GM12864 (cell line): ENCODE data around the gene DPYSL5.

Source experiments
- DNase-seq: peaks from one replicate; pipeline ENCODE4 v3.0.0-alpha.2; 2011; ENCODE audit warnings: low read depth
- H3K4me3 ChIP-seq: 2 replicates; pipeline ENCODE4 v1.5.1; 2011; ENCODE audit warnings: mild to moderate bottlenecking, low read depth, low read length, control low read depth
- TF ChIP-seq, protein P1 (sequence below): IDR thresholded peaks from 2 replicates; pipeline ENCODE4 v1.5.1; 2011; ENCODE audit warnings: low read depth, mild to moderate bottlenecking, moderate library complexity, low read length, control low read depth, inconsistent platforms; ENCODE audit errors: missing control alignments

DPYSL5 gene

DNA sequence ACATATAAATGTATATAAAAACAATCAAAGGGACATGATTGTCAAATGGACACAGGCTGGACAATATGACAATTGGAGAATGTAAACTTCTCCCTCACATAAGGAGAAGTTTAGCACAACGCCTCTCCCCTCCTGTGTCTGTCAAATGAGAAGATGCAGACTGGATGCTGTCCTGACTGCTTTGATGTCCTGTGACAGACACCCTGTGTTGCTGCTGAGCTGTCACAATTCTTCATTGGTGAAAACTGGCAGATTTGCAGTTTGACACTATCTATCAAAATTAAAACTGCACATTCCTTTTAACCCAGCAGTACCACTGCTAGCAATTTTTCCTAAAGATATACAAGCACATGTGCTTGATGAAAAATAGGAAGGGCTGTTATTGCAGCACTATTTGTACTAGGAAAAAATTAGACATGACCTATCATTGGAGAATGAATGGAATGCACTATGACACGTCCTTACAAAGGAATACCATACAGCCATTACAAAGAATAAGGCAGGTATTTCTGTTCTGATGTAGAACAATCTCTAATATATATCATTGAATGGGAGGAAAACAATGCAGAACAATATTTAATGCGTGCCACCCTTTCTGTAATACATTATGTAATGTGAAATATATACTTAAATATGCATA, 12.4 kb downstream of the DPYSL5 start:
- H3K4me3 ChIP-seq = no peak overlapping the region
- DNase-seq = no peak
- TF ChIP-seq, protein P1, sequence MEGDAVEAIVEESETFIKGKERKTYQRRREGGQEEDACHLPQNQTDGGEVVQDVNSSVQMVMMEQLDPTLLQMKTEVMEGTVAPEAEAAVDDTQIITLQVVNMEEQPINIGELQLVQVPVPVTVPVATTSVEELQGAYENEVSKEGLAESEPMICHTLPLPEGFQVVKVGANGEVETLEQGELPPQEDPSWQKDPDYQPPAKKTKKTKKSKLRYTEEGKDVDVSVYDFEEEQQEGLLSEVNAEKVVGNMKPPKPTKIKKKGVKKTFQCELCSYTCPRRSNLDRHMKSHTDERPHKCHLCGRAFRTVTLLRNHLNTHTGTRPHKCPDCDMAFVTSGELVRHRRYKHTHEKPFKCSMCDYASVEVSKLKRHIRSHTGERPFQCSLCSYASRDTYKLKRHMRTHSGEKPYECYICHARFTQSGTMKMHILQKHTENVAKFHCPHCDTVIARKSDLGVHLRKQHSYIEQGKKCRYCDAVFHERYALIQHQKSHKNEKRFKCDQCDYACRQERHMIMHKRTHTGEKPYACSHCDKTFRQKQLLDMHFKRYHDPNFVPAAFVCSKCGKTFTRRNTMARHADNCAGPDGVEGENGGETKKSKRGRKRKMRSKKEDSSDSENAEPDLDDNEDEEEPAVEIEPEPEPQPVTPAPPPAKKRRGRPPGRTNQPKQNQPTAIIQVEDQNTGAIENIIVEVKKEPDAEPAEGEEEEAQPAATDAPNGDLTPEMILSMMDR = no peak

DNA sequence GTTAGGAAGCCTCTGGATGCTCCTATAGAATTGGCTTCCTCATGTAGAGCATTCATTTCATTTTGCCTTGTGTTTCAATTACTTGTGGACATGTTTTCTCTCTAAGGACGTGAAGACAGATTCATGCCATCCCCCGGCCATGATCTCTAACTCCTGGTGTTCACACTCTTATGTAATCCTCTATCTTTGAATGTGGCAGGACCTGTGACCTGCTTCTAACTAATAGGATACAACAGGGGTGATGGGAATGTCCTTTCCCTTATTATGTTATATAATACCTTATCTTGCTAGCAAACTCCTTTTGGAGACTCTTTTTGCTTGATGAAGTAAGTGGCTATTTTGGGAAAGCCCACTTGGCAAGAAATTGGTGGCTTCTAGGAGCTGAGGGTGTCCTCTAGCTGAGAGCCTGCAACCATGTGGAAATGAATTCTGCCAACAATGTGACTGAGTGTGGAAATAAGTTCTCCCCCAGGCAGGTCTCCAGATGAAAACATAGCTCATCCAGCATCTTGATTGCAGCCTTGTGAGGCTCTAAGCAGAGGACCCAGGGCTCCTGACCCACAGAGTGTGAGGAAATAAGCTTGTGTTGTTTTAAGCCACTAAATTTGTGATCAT, 13.8 kb downstream of the DPYSL5 start:
- H3K4me3 ChIP-seq = no peak overlapping the region
- DNase-seq = no peak
- TF ChIP-seq, protein P1 = no peak

DNA sequence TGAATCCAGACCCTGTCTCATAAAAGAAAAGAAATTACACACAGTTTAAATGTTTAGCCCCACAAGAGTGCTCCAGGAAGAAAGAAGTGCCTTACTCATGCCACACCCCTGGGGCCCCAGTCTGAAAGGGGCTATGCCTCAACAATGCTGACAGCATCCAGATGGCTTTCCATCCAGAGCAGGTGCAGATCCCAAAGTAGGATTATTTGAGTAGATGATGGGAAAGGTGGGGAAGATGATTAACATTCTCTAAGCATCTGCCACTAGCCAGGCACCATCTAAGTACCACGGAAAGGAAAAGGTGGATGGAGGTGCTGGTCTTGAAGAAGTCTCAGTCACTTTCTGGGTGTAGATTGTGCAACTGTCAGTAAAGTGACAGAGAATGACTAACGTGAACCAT, 16.3 kb downstream of the DPYSL5 start:
- TF ChIP-seq, protein P1 = no peak
- DNase-seq = no peak
- no peak overlapping the region for H3K4me3 ChIP-seq

DNA sequence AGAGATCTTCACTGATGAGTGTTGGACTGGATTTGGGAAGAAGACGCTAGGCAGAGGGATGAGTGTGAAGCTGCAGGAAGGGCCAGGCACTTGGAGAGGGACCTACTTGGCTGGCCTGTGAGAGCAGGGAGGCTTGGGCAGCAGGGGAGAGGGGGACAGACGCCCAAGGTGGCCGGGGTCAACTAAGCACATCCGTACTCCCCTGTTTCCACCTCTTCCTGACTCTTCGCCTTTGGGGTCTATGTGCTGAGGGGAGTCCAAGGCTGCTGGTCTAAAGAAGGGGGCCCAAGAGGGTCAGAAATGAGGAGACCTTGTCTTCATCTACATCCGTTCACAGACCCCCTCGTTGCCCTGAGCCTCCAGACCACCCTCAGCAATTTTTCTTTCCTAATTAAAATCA, 16.7 kb downstream of the DPYSL5 start:
- no peak for DNase-seq

DNA sequence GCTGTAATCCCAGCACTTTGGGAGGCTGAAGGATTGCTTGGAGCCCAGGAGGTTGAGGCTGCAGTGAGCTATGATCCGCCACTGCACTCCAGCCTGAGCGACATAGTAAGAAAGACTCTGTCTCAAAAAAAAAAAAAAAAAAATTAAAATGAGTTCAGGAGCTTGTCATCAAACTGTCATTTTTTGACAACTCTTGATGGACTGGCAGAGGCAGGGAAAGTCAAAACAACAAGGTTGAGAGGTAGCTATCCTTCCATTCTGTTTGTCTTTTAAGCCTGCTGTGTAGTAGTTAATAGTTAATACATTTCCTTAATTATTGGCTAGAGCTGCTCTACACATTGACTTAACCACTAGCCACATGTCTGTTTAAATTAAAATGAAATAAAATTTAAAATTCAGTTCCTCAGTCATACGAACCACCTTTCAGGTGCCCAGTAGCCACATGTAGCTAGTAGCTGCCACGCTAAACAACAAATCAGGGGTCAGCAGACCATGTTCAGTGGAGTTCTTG, 22.7 kb downstream of the DPYSL5 start:
- no peak for DNase-seq
- TF ChIP-seq, protein P1 = no peak
- H3K4me3 ChIP-seq = no peak overlapping the region

More for the DNA sequence above, 16.7 kb downstream of the DPYSL5 start:
- TF ChIP-seq, protein P1 = no peak
- no peak overlapping the region for H3K4me3 ChIP-seq

DNA sequence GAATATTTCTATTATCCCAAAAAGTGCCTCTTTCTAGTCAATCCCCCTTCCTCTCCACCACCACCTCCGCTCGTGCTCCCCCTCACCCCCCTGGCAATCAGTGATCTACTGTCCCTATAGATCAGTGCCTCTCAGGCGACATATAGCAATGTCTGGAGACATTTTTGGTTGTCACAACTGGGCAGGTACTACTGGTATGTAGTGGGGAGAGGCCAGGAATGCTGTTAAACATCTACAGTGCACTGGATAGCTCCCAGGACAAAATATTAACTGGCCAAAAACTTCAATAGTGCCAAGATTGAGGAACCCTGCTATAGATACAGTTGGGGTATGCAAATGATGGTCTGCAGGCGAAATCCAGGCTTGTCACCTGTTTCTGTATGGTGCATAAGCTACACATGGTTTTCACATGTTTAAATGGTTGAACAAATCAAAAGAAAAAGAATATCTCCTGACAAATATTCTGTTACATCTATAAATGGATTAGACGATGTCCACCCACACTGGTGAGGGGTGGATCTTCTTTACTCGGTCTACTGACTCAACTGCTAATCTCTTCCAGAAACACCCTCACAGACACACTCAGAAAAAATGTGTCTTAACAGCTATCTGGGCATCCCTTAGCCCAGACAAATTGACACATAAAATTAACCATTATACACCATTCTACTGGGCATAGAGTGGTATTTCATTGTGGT, 25.5 kb downstream of the DPYSL5 start:
- no peak for DNase-seq
- TF ChIP-seq, protein P1 = no peak
- no peak overlapping the region for H3K4me3 ChIP-seq
